Activated naive CD4-positive, alpha-beta T cell treated with anti-CD3 and anti-CD28 coated beads, Interleukin-2, amount 50 U/mL, for 24 hours (primary cell): ENCODE data around the gene SH3RF3.

Experiments used
- H3K27ac Mint-ChIP-seq: one replicate; pipeline ENCODE4 v1.8.0; 2021; ENCODE audit warnings: mild to moderate bottlenecking, mixed read lengths
- H3K27me3 Mint-ChIP-seq: one replicate; pipeline ENCODE4 v1.8.0; 2021; ENCODE audit warnings: mixed read lengths
- H3K36me3 Mint-ChIP-seq: one replicate; pipeline ENCODE4 v1.8.0; 2021; ENCODE audit warnings: mixed read lengths
- H3K4me1 Mint-ChIP-seq: one replicate; pipeline ENCODE4 v1.8.0; 2021; ENCODE audit warnings: mixed read lengths
- H3K4me3 Mint-ChIP-seq: one replicate; pipeline ENCODE4 v1.8.0; 2021; ENCODE audit warnings: mild to moderate bottlenecking, mixed read lengths
- H3K9me3 Mint-ChIP-seq: one replicate; pipeline ENCODE4 v1.8.0; 2021; ENCODE audit warnings: mixed read lengths

The SH3RF3 gene

GRCh38 chr2:109142416-109143210 lies 13.6 kb downstream of the SH3RF3 start:
- H3K27me3 Mint-ChIP-seq, result no peaks in the 10 kb centered on the region
- no peak overlapping the region for H3K27ac Mint-ChIP-seq
- no peaks in the 10 kb centered on the region for H3K9me3 Mint-ChIP-seq
- no peak overlapping the region for H3K4me3 Mint-ChIP-seq
- H3K4me1 Mint-ChIP-seq, result peaks cover 43% of the 10 kb centered on the region
- H3K36me3 Mint-ChIP-seq, result no peaks in the 10 kb centered on the region

- H3K4me1 Mint-ChIP-seq, result peaks cover 44% of the 10 kb centered on the region
These were observed 14.5 kb downstream of the SH3RF3 start for GRCh38 chr2:109143214-109144187.

GRCh38 chr2:109144271-109144670 lies 15.3 kb downstream of the SH3RF3 start:
- Mint-ChIP-seq H3K4me3 (no peak overlapping the region), H3K27me3 (no peaks in the 10 kb centered on the region), H3K27ac (no peak overlapping the region)

More at GRCh38 chr2:109143214-109144187, 14.5 kb downstream of the SH3RF3 start:
- Mint-ChIP-seq H3K9me3 (no peaks in the 10 kb centered on the region), H3K36me3 (no peaks in the 10 kb centered on the region), H3K4me3 (peak overlapping the region; percentile 68), H3K27ac (no peak overlapping the region), H3K27me3 (no peaks in the 10 kb centered on the region)

GRCh38 chr2:109144721-109145120 lies 15.7 kb downstream of the SH3RF3 start:
- no peaks in the 10 kb centered on the region for H3K27me3 Mint-ChIP-seq

More at GRCh38 chr2:109144271-109144670, 15.3 kb downstream of the SH3RF3 start:
- peaks cover 49% of the 10 kb centered on the region for H3K4me1 Mint-ChIP-seq
- H3K36me3 Mint-ChIP-seq, result no peaks in the 10 kb centered on the region
- no peaks in the 10 kb centered on the region for H3K9me3 Mint-ChIP-seq

GRCh38 chr2:109145286-109145685 lies 16.3 kb downstream of the SH3RF3 start:
- H3K9me3 Mint-ChIP-seq, result no peaks in the 10 kb centered on the region
- no peaks in the 10 kb centered on the region for H3K36me3 Mint-ChIP-seq
- H3K27ac Mint-ChIP-seq, result no peak overlapping the region
- no peak overlapping the region for H3K4me3 Mint-ChIP-seq
- H3K27me3 Mint-ChIP-seq, result no peaks in the 10 kb centered on the region
- peaks cover 58% of the 10 kb centered on the region for H3K4me1 Mint-ChIP-seq

More at GRCh38 chr2:109144721-109145120, 15.7 kb downstream of the SH3RF3 start:
- H3K36me3 Mint-ChIP-seq, result no peaks in the 10 kb centered on the region
- H3K9me3 Mint-ChIP-seq, result no peaks in the 10 kb centered on the region
- peaks cover 52% of the 10 kb centered on the region for H3K4me1 Mint-ChIP-seq
- no peak overlapping the region for H3K4me3 Mint-ChIP-seq
- H3K27ac Mint-ChIP-seq, result no peak overlapping the region

- Mint-ChIP-seq H3K4me1 (peaks cover 65% of the 10 kb centered on the region), H3K36me3 (no peaks in the 10 kb centered on the region), H3K27me3 (no peaks in the 10 kb centered on the region), H3K27ac (no peak overlapping the region), H3K4me3 (no peak overlapping the region), H3K9me3 (no peaks in the 10 kb centered on the region)
These were observed 18.4 kb downstream of the SH3RF3 start for GRCh38 chr2:109147405-109147804.

GRCh38 chr2:109148117-109148746 lies 19.2 kb downstream of the SH3RF3 start:
- Mint-ChIP-seq H3K4me1 (peaks cover 56% of the 10 kb centered on the region), H3K27me3 (no peaks in the 10 kb centered on the region), H3K27ac (no peak overlapping the region), H3K4me3 (no peak overlapping the region), H3K9me3 (no peaks in the 10 kb centered on the region), H3K36me3 (no peaks in the 10 kb centered on the region)

- Mint-ChIP-seq H3K36me3 (no peaks in the 10 kb centered on the region), H3K4me1 (peaks cover 48% of the 10 kb centered on the region), H3K27me3 (no peaks in the 10 kb centered on the region), H3K4me3 (no peak overlapping the region), H3K27ac (no peak overlapping the region), H3K9me3 (no peaks in the 10 kb centered on the region)
These were observed 20.1 kb downstream of the SH3RF3 start for GRCh38 chr2:109148991-109149645.

GRCh38 chr2:109150559-109150958 lies 21.6 kb downstream of the SH3RF3 start:
- Mint-ChIP-seq H3K9me3 (no peaks in the 10 kb centered on the region), H3K4me3 (no peak overlapping the region), H3K4me1 (peaks cover 46% of the 10 kb centered on the region), H3K27ac (peak overlapping the region; percentile 4), H3K27me3 (no peaks in the 10 kb centered on the region), H3K36me3 (no peaks in the 10 kb centered on the region)

- Mint-ChIP-seq H3K9me3 (no peaks in the 10 kb centered on the region), H3K36me3 (no peaks in the 10 kb centered on the region), H3K4me3 (no peak overlapping the region), H3K27me3 (no peaks in the 10 kb centered on the region), H3K27ac (no peak overlapping the region), H3K4me1 (peaks cover 50% of the 10 kb centered on the region)
These were observed 22.5 kb downstream of the SH3RF3 start for GRCh38 chr2:109151519-109151918.

- Mint-ChIP-seq H3K4me1 (peaks cover 52% of the 10 kb centered on the region), H3K9me3 (no peaks in the 10 kb centered on the region), H3K27ac (no peak overlapping the region), H3K27me3 (no peaks in the 10 kb centered on the region), H3K4me3 (no peak overlapping the region), H3K36me3 (no peaks in the 10 kb centered on the region)
These were observed 24.2 kb downstream of the SH3RF3 start for GRCh38 chr2:109153005-109153784.

GRCh38 chr2:109153807-109154206 lies 24.8 kb downstream of the SH3RF3 start:
- Mint-ChIP-seq H3K4me3 (no peak overlapping the region), H3K4me1 (peaks cover 46% of the 10 kb centered on the region), H3K36me3 (no peaks in the 10 kb centered on the region), H3K27me3 (no peaks in the 10 kb centered on the region), H3K27ac (no peak overlapping the region), H3K9me3 (no peaks in the 10 kb centered on the region)

GRCh38 chr2:109154226-109154625 lies 25.2 kb downstream of the SH3RF3 start:
- Mint-ChIP-seq H3K27ac (no peak overlapping the region), H3K4me1 (peaks cover 43% of the 10 kb centered on the region), H3K36me3 (no peaks in the 10 kb centered on the region), H3K27me3 (no peaks in the 10 kb centered on the region), H3K9me3 (no peaks in the 10 kb centered on the region), H3K4me3 (no peak overlapping the region)

- H3K9me3 Mint-ChIP-seq, result no peaks in the 10 kb centered on the region
- H3K4me1 Mint-ChIP-seq, result peaks cover 38% of the 10 kb centered on the region
- H3K27me3 Mint-ChIP-seq, result no peaks in the 10 kb centered on the region
- no peak overlapping the region for H3K4me3 Mint-ChIP-seq
- H3K27ac Mint-ChIP-seq, result no peak overlapping the region
- H3K36me3 Mint-ChIP-seq, result no peaks in the 10 kb centered on the region
These were observed 26.8 kb downstream of the SH3RF3 start for GRCh38 chr2:109155553-109156451.
